Liver (tissue), 9 donors: ENCODE measurements around the gene TREX2. TPM values are rescaled to one million over a fixed set of nuclear protein-coding genes. Genes with fewer than 3 reads are reported as not detected.

Experiments used
- DNase-seq: peaks from one replicate; pipeline ENCODE4 v3.0.0-alpha.2; 2017; ENCODE audit warnings: low spot score
- H3K27ac ChIP-seq, 2 donors: one replicate each; pipeline ENCODE4 v1.7.0; 2013; ENCODE audit warnings: inconsistent platforms in 2 of 2, low read length in 2 of 2, control low read depth in 1 of 2, low read depth in 1 of 2, mild to moderate bottlenecking in 1 of 2
- H3K27me3 ChIP-seq, 4 donors: one replicate each; pipeline versions ENCODE4 v1.6.1 to v1.7.0; 2013; ENCODE audit warnings: low read length in 3 of 4, inconsistent platforms in 1 of 4, mild to moderate bottlenecking in 1 of 4, moderate library complexity in 1 of 4; ENCODE audit not compliant: control insufficient read depth in 4 of 4, insufficient read depth in 4 of 4
- H3K36me3 ChIP-seq, 4 donors: one replicate each; pipeline versions ENCODE4 v1.6.1 to v1.7.0; 2013; ENCODE audit warnings: low read length in 3 of 4, mild to moderate bottlenecking in 3 of 4, low read depth in 1 of 4, moderate library complexity in 1 of 4; ENCODE audit not compliant: control insufficient read depth in 4 of 4, insufficient read depth in 3 of 4
- H3K4me1 ChIP-seq, 4 donors: one replicate each; pipeline versions ENCODE4 v1.6.1 to v1.7.0; 2013; ENCODE audit warnings: low read length in 3 of 4, mild to moderate bottlenecking in 3 of 4, moderate library complexity in 1 of 4; ENCODE audit not compliant: control insufficient read depth in 4 of 4, insufficient read depth in 4 of 4
- H3K4me3 ChIP-seq, 3 donors: one replicate each; pipeline versions ENCODE4 v1.6.1 to v1.7.0; 2013; ENCODE audit warnings: low read length in 3 of 3, control low read depth in 1 of 3, low read depth in 1 of 3, mild to moderate bottlenecking in 1 of 3
- H3K9ac ChIP-seq, 2 donors: one replicate each; pipeline ENCODE4 v1.7.0; 2013; ENCODE audit warnings: low read length in 2 of 2, mild to moderate bottlenecking in 2 of 2, moderate library complexity in 2 of 2, control low read depth in 1 of 2, low read depth in 1 of 2
- H3K9me3 ChIP-seq, 4 donors: one replicate each; pipeline versions ENCODE4 v1.6.1 to v1.7.0; 2013; ENCODE audit warnings: low read length in 3 of 4; ENCODE audit not compliant: control insufficient read depth in 4 of 4
- ATF3 ChIP-seq: IDR thresholded peaks from 2 replicates; pipeline ENCODE4 v1.6.1; 2016; ENCODE audit warnings: antibody characterized with exemption
- EGR1 ChIP-seq, 2 donors: IDR thresholded peaks; 2 replicates each; pipeline ENCODE4 v1.6.1; 2016 to 2018; ENCODE audit warnings: antibody characterized with exemption in 2 of 2, low read depth in 2 of 2
- FOXA1 ChIP-seq: IDR thresholded peaks from 2 replicates; pipeline ENCODE4 v1.6.1; 2016; ENCODE audit warnings: antibody characterized with exemption
- FOXA2 ChIP-seq: IDR thresholded peaks from 2 replicates; pipeline ENCODE4 v1.6.1; 2016; ENCODE audit warnings: antibody characterized with exemption
- GABPA ChIP-seq, 2 donors: IDR thresholded peaks in 1 of 2; conservative IDR thresholded peaks in 1 of 2; 2 replicates each; pipeline ENCODE4 v1.6.1; 2016; ENCODE audit warnings: antibody characterized with exemption in 2 of 2, mild to moderate bottlenecking in 1 of 2, moderate library complexity in 1 of 2
- HNF4A ChIP-seq, 2 donors: conservative IDR thresholded peaks; 2 replicates each; pipeline ENCODE4 v1.6.1; 2016; ENCODE audit warnings: antibody characterized with exemption in 2 of 2, mild to moderate bottlenecking in 2 of 2
- HNF4G ChIP-seq: IDR thresholded peaks from 2 replicates; pipeline ENCODE4 v1.6.1; 2016; ENCODE audit warnings: antibody characterized with exemption
- JUND ChIP-seq, 2 donors: IDR thresholded peaks; 2 replicates each; pipeline ENCODE4 v1.6.1; 2016; ENCODE audit warnings: antibody characterized with exemption in 2 of 2
- NR2F2 ChIP-seq: IDR thresholded peaks from 2 replicates; pipeline ENCODE4 v1.6.1; 2016; ENCODE audit warnings: antibody characterized with exemption
- RAD21 ChIP-seq, 2 donors: IDR thresholded peaks; 2 replicates each; pipeline ENCODE4 v1.6.1; 2016; ENCODE audit warnings: antibody characterized with exemption in 2 of 2, mild to moderate bottlenecking in 2 of 2
- RXRA ChIP-seq, 2 donors: IDR thresholded peaks; 2 replicates each; pipeline ENCODE4 v1.6.1; 2017 to 2018; ENCODE audit warnings: antibody characterized with exemption in 2 of 2, mild to moderate bottlenecking in 1 of 2
- SP1 ChIP-seq: IDR thresholded peaks from 2 replicates; pipeline ENCODE4 v1.6.1; 2018; ENCODE audit warnings: antibody characterized with exemption, mild to moderate bottlenecking
- TAF1 ChIP-seq: conservative IDR thresholded peaks from 2 replicates; pipeline ENCODE4 v1.6.1; 2016; ENCODE audit warnings: antibody characterized with exemption, mild to moderate bottlenecking
- YY1 ChIP-seq: IDR thresholded peaks from 2 replicates; pipeline ENCODE4 v1.6.1; 2016; ENCODE audit warnings: antibody characterized with exemption, mild to moderate bottlenecking
- ZBTB33 ChIP-seq: IDR thresholded peaks from 2 replicates; pipeline ENCODE4 v1.6.1; 2016; ENCODE audit warnings: antibody characterized with exemption
- WGBS: extraction: QIAGEN DNeasy Blood & Tissue Kit; methylation state at CpG from one replicate; pipeline ENCODE4 v1.1.7; 2013; 5-methylcytosine and 5-hydroxymethylcytosine counted together
- polyA plus RNA-seq, 2 donors: library from polyadenylated mRNA; stranded (reverse) in 1 of 2; unstranded in 1 of 2; fragments of 200-250 nt in 1 of 2; fragments of >200 nt in 1 of 2; fragmentation: Nextera tagmentation in 1 of 2; extraction: Ambion mirVana in 1 of 2; gene quantifications; one replicate each; pipeline versions ENCODE4 v1.2.1 to v1.2.3, GENCODE V29; 2013 to 2015
- total RNA-seq, 2 donors: library from RNA; depleted of rRNA; stranded (reverse); fragments of >200 nt; gene quantifications; one replicate each; pipeline ENCODE4 v1.2.3, GENCODE V29; 2014
- TF ChIP-seq, protein P1 (sequence below): IDR thresholded peaks from 2 replicates; pipeline ENCODE4 v1.6.1; 2016; ENCODE audit warnings: antibody characterized with exemption
- TF ChIP-seq, protein P2 (sequence below): fragments of 150-350 bp; IDR thresholded peaks from 2 replicates; pipeline ENCODE4 v1.5.1; 2017; ENCODE audit warnings: improper control_type of control experiment, low read depth, low read length; ENCODE audit not compliant: missing input control
- TF ChIP-seq, protein P3 (sequence below): IDR thresholded peaks from 2 replicates; pipeline ENCODE4 v1.6.1; 2016; ENCODE audit warnings: antibody characterized with exemption, mild to moderate bottlenecking
- donor health status: healthy.
- donor health status: healthy.
- donor health status: healthy.
- donor health status: healthy.
- donor health status: healthy.

TREX2 gene
- total and polyA plus RNA-seq, 4 donors: 0.13 to 1.3 (median 1.2) TPM; not detected in 1

GRCh38 chrX:153463556-153463955, 17.7 kb upstream of the TREX2 start:
- no peak overlapping the region for H3K9ac ChIP-seq
- no peaks in the 10 kb centered on the region for H3K27me3 ChIP-seq
- DNase-seq: no peak
- TF ChIP-seq ZBTB33: no peak
- no peak for TF ChIP-seq FOXA2
- TF ChIP-seq, protein P1, sequence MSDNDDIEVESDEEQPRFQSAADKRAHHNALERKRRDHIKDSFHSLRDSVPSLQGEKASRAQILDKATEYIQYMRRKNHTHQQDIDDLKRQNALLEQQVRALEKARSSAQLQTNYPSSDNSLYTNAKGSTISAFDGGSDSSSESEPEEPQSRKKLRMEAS: no peak
- no peak for TF ChIP-seq YY1
- no peak for TF ChIP-seq EGR1 (IDR thresholded peaks at IDR 0.05; ENCODE audit: low read depth in 2 of 2)
- TF ChIP-seq HNF4A (conservative IDR thresholded peaks at IDR 0.05): no peak
- TF ChIP-seq NR2F2: no peak
- no peak for TF ChIP-seq GABPA (IDR thresholded peaks at IDR 0.05 in 1 of 2, conservative IDR thresholded peaks at IDR 0.05 in 1 of 2)
- no peak for TF ChIP-seq JUND (IDR thresholded peaks at IDR 0.05)
- TF ChIP-seq, protein P2, sequence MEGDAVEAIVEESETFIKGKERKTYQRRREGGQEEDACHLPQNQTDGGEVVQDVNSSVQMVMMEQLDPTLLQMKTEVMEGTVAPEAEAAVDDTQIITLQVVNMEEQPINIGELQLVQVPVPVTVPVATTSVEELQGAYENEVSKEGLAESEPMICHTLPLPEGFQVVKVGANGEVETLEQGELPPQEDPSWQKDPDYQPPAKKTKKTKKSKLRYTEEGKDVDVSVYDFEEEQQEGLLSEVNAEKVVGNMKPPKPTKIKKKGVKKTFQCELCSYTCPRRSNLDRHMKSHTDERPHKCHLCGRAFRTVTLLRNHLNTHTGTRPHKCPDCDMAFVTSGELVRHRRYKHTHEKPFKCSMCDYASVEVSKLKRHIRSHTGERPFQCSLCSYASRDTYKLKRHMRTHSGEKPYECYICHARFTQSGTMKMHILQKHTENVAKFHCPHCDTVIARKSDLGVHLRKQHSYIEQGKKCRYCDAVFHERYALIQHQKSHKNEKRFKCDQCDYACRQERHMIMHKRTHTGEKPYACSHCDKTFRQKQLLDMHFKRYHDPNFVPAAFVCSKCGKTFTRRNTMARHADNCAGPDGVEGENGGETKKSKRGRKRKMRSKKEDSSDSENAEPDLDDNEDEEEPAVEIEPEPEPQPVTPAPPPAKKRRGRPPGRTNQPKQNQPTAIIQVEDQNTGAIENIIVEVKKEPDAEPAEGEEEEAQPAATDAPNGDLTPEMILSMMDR: no peak
- TF ChIP-seq HNF4G: no peak
- no peak for TF ChIP-seq RAD21 (IDR thresholded peaks at IDR 0.05)
- no peak for TF ChIP-seq FOXA1
- no peak for TF ChIP-seq TAF1
- WGBS: 98% methylated on average over 12 of the region's 12 CpGs
- H3K36me3 ChIP-seq: peaks cover 0 to 3% (median 3%) of the 10 kb centered on the region in 4 donors
- H3K4me1 ChIP-seq: no peaks in the 10 kb centered on the region
- no peaks in the 10 kb centered on the region for H3K9me3 ChIP-seq
- H3K4me3 ChIP-seq: no peak overlapping the region
- H3K27ac ChIP-seq: no peak overlapping the region

- Histone ChIP-seq H3K9me3 (no peaks in the 10 kb centered on the region), H3K4me1 (no peaks in the 10 kb centered on the region), H3K27ac (no peak overlapping the region), H3K4me3 (no peak overlapping the region), H3K9ac (no peak overlapping the region), H3K36me3 (peaks cover 0 to 3% (median 3%) of the 10 kb centered on the region in 4 donors), H3K27me3 (no peaks in the 10 kb centered on the region)
- TF ChIP-seq, protein P2: no peak
- no peak for TF ChIP-seq SP1
- no peak for TF ChIP-seq NR2F2
- no peak for TF ChIP-seq JUND (IDR thresholded peaks at IDR 0.05)
- TF ChIP-seq GABPA (IDR thresholded peaks at IDR 0.05 in 1 of 2, conservative IDR thresholded peaks at IDR 0.05 in 1 of 2): no peak
- no peak for TF ChIP-seq RAD21 (IDR thresholded peaks at IDR 0.05)
- no peak for TF ChIP-seq ZBTB33
- no peak for TF ChIP-seq RXRA (IDR thresholded peaks at IDR 0.05)
- TF ChIP-seq HNF4A (conservative IDR thresholded peaks at IDR 0.05): no peak
- TF ChIP-seq FOXA1: no peak
- TF ChIP-seq, protein P3, sequence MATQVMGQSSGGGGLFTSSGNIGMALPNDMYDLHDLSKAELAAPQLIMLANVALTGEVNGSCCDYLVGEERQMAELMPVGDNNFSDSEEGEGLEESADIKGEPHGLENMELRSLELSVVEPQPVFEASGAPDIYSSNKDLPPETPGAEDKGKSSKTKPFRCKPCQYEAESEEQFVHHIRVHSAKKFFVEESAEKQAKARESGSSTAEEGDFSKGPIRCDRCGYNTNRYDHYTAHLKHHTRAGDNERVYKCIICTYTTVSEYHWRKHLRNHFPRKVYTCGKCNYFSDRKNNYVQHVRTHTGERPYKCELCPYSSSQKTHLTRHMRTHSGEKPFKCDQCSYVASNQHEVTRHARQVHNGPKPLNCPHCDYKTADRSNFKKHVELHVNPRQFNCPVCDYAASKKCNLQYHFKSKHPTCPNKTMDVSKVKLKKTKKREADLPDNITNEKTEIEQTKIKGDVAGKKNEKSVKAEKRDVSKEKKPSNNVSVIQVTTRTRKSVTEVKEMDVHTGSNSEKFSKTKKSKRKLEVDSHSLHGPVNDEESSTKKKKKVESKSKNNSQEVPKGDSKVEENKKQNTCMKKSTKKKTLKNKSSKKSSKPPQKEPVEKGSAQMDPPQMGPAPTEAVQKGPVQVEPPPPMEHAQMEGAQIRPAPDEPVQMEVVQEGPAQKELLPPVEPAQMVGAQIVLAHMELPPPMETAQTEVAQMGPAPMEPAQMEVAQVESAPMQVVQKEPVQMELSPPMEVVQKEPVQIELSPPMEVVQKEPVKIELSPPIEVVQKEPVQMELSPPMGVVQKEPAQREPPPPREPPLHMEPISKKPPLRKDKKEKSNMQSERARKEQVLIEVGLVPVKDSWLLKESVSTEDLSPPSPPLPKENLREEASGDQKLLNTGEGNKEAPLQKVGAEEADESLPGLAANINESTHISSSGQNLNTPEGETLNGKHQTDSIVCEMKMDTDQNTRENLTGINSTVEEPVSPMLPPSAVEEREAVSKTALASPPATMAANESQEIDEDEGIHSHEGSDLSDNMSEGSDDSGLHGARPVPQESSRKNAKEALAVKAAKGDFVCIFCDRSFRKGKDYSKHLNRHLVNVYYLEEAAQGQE: no peak
- no peak for TF ChIP-seq FOXA2
- no peak for TF ChIP-seq EGR1 (IDR thresholded peaks at IDR 0.05; ENCODE audit: low read depth in 2 of 2)
- no peak for TF ChIP-seq ATF3
- no peak for TF ChIP-seq HNF4G
- TF ChIP-seq, protein P1: no peak
- TF ChIP-seq YY1: no peak
- 88% methylated on average over 6 of the region's 6 CpGs for WGBS
- no peak for DNase-seq
These were observed 17.2 kb upstream of the TREX2 start for GRCh38 chrX:153463031-153463430.
